Fibroblast of the aortic adventitia (primary cell): Measurements from ENCODE around the gene PJA1. TPM values are rescaled to one million over a fixed set of nuclear protein-coding genes. Genes with fewer than 3 reads are reported as not detected.

ENCODE experiments used
- DNase-seq: peaks from one replicate; pipeline ENCODE4 v3.0.0-alpha.2; 2010; ENCODE audit warnings: low read depth
- H3K4me3 ChIP-seq: 2 replicates; pipeline ENCODE4 v1.5.1; 2011; ENCODE audit warnings: low read depth, mild to moderate bottlenecking, control low read depth, low read length, moderate library complexity
- total RNA-seq: library from RNA; depleted of rRNA; stranded (reverse); fragments of >200 nt; gene quantifications from 2 replicates; pipeline ENCODE4 v1.2.3, GENCODE V29; 2012; ENCODE audit warnings: low replicate concordance
- TF ChIP-seq, protein P1 (sequence below): IDR thresholded peaks from 2 replicates; pipeline ENCODE4 v1.5.1; 2011; ENCODE audit warnings: mild to moderate bottlenecking, low read length, control low read depth, inconsistent platforms; ENCODE audit not compliant: insufficient read depth

The PJA1 gene
- total RNA-seq, 1 donor, result 15.7 TPM

DNA sequence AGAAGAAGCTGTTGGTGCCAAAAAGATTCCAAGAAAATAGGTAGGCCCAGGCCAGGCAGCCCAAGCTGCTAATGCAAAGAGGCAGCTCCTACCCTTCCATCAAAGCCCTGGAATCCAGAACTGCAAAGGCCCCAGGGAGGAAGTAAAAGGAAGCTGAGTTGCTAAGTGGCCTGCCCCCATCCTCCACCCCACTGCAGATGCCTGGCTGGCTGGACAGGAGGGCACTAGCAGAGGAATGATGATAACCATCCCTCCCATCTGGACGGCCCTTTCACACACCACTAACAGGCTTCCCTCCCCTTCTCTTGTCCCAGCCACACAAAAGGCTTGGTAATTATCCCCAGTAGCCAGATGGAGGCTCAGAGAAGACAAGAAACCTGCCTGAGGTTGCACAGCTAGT lies 32.4 kb upstream of the PJA1 start:
- H3K4me3 ChIP-seq, result no peak overlapping the region
- TF ChIP-seq, protein P1, sequence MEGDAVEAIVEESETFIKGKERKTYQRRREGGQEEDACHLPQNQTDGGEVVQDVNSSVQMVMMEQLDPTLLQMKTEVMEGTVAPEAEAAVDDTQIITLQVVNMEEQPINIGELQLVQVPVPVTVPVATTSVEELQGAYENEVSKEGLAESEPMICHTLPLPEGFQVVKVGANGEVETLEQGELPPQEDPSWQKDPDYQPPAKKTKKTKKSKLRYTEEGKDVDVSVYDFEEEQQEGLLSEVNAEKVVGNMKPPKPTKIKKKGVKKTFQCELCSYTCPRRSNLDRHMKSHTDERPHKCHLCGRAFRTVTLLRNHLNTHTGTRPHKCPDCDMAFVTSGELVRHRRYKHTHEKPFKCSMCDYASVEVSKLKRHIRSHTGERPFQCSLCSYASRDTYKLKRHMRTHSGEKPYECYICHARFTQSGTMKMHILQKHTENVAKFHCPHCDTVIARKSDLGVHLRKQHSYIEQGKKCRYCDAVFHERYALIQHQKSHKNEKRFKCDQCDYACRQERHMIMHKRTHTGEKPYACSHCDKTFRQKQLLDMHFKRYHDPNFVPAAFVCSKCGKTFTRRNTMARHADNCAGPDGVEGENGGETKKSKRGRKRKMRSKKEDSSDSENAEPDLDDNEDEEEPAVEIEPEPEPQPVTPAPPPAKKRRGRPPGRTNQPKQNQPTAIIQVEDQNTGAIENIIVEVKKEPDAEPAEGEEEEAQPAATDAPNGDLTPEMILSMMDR, result no peak
- no peak for DNase-seq

DNA sequence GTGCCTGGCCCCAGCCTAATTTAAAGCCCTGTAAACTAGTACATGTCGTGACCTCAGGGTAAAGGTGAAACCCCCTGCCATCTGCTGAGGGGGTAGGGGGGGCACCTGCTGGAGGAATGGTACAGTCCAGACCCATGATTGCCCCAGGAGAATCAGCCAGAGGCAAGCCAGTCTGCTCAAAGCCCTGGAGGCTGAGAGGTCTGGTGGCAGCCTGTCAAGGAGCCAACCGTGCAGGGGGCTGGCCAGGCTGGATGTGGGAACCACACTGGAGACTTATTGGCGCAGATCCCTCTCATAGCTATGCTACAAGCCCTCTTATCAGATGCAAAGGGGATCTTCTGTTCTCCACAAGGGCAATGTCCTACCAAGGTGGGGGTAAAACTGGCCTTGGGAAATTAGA lies 31.4 kb upstream of the PJA1 start:
- no peak overlapping the region for H3K4me3 ChIP-seq
- TF ChIP-seq, protein P1, result no peak
- no peak for DNase-seq

DNA sequence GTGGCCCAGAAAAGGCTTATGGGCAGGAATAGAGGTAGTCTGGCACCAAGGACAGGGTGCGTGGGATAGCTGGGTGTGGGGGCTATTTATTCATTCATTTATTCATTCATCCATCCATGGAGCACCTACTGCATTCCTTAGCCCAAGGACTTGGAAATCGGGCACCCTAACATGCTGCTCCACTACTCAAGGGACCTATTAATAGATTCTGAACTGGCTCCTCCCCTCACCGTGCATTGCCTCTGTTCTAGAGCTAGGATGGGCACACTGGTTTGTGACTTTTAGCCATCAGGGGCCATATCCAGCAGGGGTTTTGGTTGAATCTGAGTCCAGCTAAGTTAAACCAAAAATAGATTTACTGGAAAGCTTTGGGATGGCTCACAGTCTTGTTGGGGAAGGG lies 30.6 kb upstream of the PJA1 start:
- H3K4me3 ChIP-seq, result no peak overlapping the region
- TF ChIP-seq, protein P1, result no peak
- no peak for DNase-seq

DNA sequence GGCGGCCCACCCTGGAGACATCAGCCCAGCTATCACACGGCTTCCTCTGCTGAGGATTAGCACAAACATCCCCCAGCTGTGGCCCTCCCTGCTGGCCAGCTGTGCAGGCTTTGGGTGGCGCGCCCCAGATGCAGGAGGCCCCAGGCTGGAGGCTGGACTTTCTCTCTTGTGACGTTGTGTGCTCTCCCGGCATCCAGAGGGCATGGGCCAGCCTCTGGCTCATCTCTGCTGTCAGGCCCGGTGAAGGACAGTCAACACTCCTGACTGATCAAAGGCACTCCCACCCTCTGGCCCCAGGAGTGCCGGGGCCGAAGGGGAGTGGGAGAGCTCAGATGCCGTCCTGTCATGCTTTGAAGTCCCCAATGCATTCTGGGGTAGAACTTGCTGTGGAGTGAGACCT lies 29.9 kb upstream of the PJA1 start:
- TF ChIP-seq, protein P1, result no peak
- DNase-seq, result no peak
- no peak overlapping the region for H3K4me3 ChIP-seq

DNA sequence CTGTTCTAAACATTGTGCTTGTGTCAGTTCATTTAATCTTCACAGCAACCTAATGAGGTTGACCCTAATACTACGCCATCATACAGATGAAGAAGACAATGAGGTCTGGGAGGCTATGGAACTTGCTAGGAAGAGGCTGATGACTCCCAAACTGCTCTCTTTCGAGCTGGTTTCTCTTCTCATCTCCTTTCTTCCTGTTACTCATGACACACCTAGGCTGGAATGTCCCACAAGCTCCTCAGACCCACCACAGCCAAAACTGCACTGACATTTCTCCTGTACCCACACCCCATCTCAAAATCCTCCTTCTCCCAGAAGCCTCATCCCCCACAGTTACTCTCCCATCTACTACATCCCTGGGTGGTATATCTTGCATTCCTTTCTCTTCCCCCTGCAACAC lies 27.4 kb upstream of the PJA1 start:
- TF ChIP-seq, protein P1, result no peak
- no peak for DNase-seq
- no peak overlapping the region for H3K4me3 ChIP-seq

DNA sequence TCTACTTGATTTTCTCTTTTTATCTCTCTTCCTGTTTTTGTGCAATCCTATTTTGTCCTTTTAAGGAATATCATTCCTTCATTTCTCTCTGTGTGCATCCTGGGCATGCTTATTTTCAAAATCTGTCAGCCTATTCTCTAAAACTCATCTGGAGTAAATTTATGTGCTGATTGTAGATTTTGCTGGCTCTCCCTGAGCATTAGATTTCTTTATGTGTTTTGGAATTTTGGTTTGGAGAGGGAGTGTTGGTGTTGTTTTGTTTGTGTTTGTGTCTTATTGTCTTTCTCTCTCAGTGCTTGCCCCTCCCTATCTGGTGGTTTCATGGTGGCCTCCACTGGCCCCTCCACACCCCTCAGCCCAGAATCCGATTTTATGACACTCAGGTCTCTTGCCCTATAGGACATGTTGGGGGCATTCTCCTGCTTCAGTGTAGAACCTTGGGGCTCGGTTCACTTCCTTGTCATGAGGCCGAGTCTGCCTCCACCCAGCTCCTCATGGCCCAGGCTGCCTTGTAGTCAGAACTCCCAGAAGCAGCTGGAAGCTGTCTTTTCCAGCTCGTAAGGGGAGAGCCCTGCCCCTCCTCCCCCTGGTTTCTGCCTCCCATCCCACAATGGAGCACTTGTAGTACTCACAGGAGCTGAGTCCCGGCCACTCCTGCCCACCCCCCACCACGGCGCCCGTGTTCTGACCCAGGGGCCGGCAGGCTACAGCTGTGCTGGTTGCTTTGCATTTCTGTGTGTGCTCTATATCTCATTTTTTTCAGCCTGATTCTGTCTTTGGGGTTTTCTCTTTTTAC lies 24.5 kb upstream of the PJA1 start:
- DNase-seq, result peak; percentile 4
- H3K4me3 ChIP-seq, result no peak overlapping the region
- TF ChIP-seq, protein P1, result no peak

DNA sequence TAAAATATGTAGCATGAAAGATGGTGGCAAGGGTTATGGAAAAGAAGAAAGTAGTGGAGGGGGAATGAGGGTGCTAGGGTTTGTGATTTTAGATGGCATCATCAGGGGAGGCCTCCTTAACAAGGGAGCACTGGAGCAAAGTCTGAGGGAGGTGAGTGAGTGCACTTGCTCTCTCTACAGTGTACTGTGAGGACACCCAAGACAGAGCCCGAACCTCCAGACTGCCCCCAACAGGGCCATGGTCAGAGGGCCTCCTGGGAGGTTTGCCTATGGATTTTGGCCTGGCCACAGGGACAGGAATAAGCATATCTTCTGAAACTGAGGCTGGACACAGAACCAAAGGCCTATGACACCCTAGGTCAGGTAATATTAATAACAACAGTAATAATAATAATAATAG lies 21.4 kb upstream of the PJA1 start:
- no peak for DNase-seq
- TF ChIP-seq, protein P1, result no peak
- no peak overlapping the region for H3K4me3 ChIP-seq
